Suppressor macrophage treated with lipopolysaccharide for 4 hours (primary cell): ENCODE measurements around the gene ZNF610.
"Not testable (repeated sequence)": the region's sequence is repeated elsewhere in the genome, so short reads cannot be mapped to it uniquely, and the experiment has no call there.

Experiments
- DNase-seq: peaks from one replicate; pipeline ENCODE4 v3.0.0-alpha.2; 2020

The ZNF610 gene

GRCh38 chr19:52336117-52336790, at the start of gene ZNF610:
Gene ZNF610, plus strand, starts transcription at chr19:52336243. Its CDS starts 12,930 bp downstream, at chr19:52349173.
- DNase-seq = peak; percentile 90

- no peak for DNase-seq
These were observed 49.8 kb upstream of the ZNF610 start for GRCh38 chr19:52286256-52286655.

- DNase-seq = no peak
These were observed 44.3 kb upstream of the ZNF610 start for GRCh38 chr19:52291781-52292180.

- DNase-seq = not testable (repeated sequence)
These were observed 43.1 kb upstream of the ZNF610 start for GRCh38 chr19:52292946-52293345.

- no peak for DNase-seq
These were observed 39.7 kb upstream of the ZNF610 start for GRCh38 chr19:52296400-52296772.

- DNase-seq = peak; percentile 85
These were observed 39.1 kb upstream of the ZNF610 start, which contains the start of gene ZNF480 for GRCh38 chr19:52296773-52297600. Gene ZNF480, plus strand, starts transcription at chr19:52297169. Its CDS starts 3,244 bp downstream, at chr19:52300413.

GRCh38 chr19:52297601-52298364, 38.3 kb upstream of the ZNF610 start:
- no peak for DNase-seq

GRCh38 chr19:52307275-52307674, 28.8 kb upstream of the ZNF610 start:
- peak; percentile 1 for DNase-seq

- no peak for DNase-seq
These were observed 13.6 kb upstream of the ZNF610 start for GRCh38 chr19:52322429-52322828.

- no peak for DNase-seq
These were observed 4.3 kb upstream of the ZNF610 start for GRCh38 chr19:52331757-52332156.

GRCh38 chr19:52335768-52336116, 301 bp upstream of the ZNF610 start:
- no peak for DNase-seq

- DNase-seq = no peak
These were observed 843 bp downstream of the ZNF610 start for GRCh38 chr19:52336791-52337381.

GRCh38 chr19:52339022-52339421, 3.0 kb downstream of the ZNF610 start:
- DNase-seq = not testable (repeated sequence)

- peak; percentile 31 for DNase-seq
These were observed 7.5 kb downstream of the ZNF610 start for GRCh38 chr19:52343548-52343947.

GRCh38 chr19:52345162-52345561, 9.1 kb downstream of the ZNF610 start:
- DNase-seq = no peak

- DNase-seq = no peak
These were observed 15.5 kb downstream of the ZNF610 start for GRCh38 chr19:52351512-52351911.

GRCh38 chr19:52366414-52366824, 30.4 kb downstream of the ZNF610 start:
- DNase-seq = no peak

GRCh38 chr19:52369559-52370340, 33.7 kb downstream of the ZNF610 start, which contains the start of gene ZNF880:
Gene ZNF880, plus strand, starts transcription at chr19:52369923. Its CDS starts 43 bp downstream, at chr19:52369966.
- DNase-seq = peak; percentile 94

GRCh38 chr19:52370341-52370710, 34.3 kb downstream of the ZNF610 start:
- DNase-seq = no peak

GRCh38 chr19:52391135-52391534, 55.1 kb downstream of the ZNF610 start:
- no peak for DNase-seq

- DNase-seq = peak; percentile 97
These were observed 61.5 kb downstream of the ZNF610 start, which contains the start of gene ZNF528 for GRCh38 chr19:52397310-52398080. Gene ZNF528, plus strand, starts transcription at chr19:52397849. Its CDS starts 4,165 bp downstream, at chr19:52402014.
